MM.1S (cell line): ENCODE results near the gene CFAP58.

Experiments
- DNase-seq: peaks from one replicate; pipeline ENCODE4 v3.0.0-alpha.2; 2015
- H2AFZ ChIP-seq: fragments of 300-600 bp; sonication (generic); 2 replicates; pipeline ENCODE4 v1.6.0; 2016; ENCODE audit warnings: antibody characterized with exemption, low read length
- H3F3A ChIP-seq: fragments of 300-600 bp; sonication (generic); 2 replicates; pipeline ENCODE4 v1.6.1; 2016; ENCODE audit warnings: mild to moderate bottlenecking, antibody characterized with exemption, low read length, moderate library complexity, mixed read lengths; ENCODE audit not compliant: insufficient read depth
- H3K27ac ChIP-seq: fragments of 300-600 bp; sonication (generic); 2 replicates; pipeline ENCODE4 v1.5.1; 2016; ENCODE audit warnings: mild to moderate bottlenecking, low read length
- H3K27me3 ChIP-seq: fragments of 300-600 bp; sonication (generic); replicated peaks from 2 replicates; pipeline ENCODE4 v1.6.0; 2016; ENCODE audit warnings: low read length; ENCODE audit not compliant: insufficient read depth
- H3K36me3 ChIP-seq: fragments of 300-600 bp; sonication (generic); replicated peaks from 2 replicates; pipeline ENCODE4 v1.6.1; 2016; ENCODE audit warnings: mild to moderate bottlenecking, low read length, mixed read lengths; ENCODE audit not compliant: insufficient read depth
- H3K4me1 ChIP-seq: fragments of 300-600 bp; sonication (generic); 2 replicates; pipeline ENCODE4 v1.6.1; 2016; ENCODE audit warnings: low read length, mixed read lengths
- H3K4me2 ChIP-seq: fragments of 300-600 bp; sonication (generic); 2 replicates; pipeline ENCODE4 v1.6.0; 2016; ENCODE audit warnings: low read depth, low read length
- H3K4me3 ChIP-seq: fragments of 300-600 bp; sonication (generic); 2 replicates; pipeline ENCODE4 v1.5.1; 2016; ENCODE audit warnings: low read length, mixed read lengths
- H3K79me2 ChIP-seq: fragments of 300-600 bp; sonication (generic); 2 replicates; pipeline ENCODE4 v1.6.1; 2016; ENCODE audit warnings: mixed run types, low read length, mixed read lengths
- H3K9ac ChIP-seq: fragments of 300-600 bp; sonication (generic); 2 replicates; pipeline ENCODE4 v1.6.1; 2016; ENCODE audit warnings: low read length, mixed read lengths
- H3K9me2 ChIP-seq: fragments of 300-600 bp; sonication (generic); replicated peaks from 2 replicates; pipeline ENCODE4 v1.6.1; 2016; ENCODE audit warnings: mild to moderate bottlenecking, low read length, mixed read lengths; ENCODE audit not compliant: insufficient read depth
- H3K9me3 ChIP-seq: fragments of 300-600 bp; sonication (generic); replicated peaks from 2 replicates; pipeline ENCODE4 v1.6.1; 2016; ENCODE audit warnings: mild to moderate bottlenecking, low read length, mixed read lengths; ENCODE audit not compliant: insufficient read depth
- H4K20me1 ChIP-seq: fragments of 300-600 bp; sonication (generic); 2 replicates; pipeline ENCODE4 v1.6.1; 2016; ENCODE audit warnings: mild to moderate bottlenecking, low read length, moderate library complexity, mixed read lengths; ENCODE audit not compliant: insufficient read depth
- EZH2 ChIP-seq: fragments of 300-600 bp; sonication (generic); optimal IDR thresholded peaks from 2 replicates; pipeline ENCODE3; 2017; ENCODE audit warnings: low read depth, mild to moderate bottlenecking, antibody characterized with exemption, low read length, mixed read lengths
- EZH2phosphoT487 ChIP-seq: fragments of 300-600 bp; sonication (generic); IDR thresholded peaks from 2 replicates; pipeline ENCODE4 v1.6.1; 2018; ENCODE audit warnings: antibody characterized with exemption, low read length
- TF ChIP-seq, protein P1 (sequence below): fragments of 300-600 bp; sonication (generic); IDR thresholded peaks from 2 replicates; pipeline ENCODE4 v1.5.1; 2016; ENCODE audit warnings: antibody characterized with exemption, low read length, mixed read lengths

The CFAP58 gene

DNA sequence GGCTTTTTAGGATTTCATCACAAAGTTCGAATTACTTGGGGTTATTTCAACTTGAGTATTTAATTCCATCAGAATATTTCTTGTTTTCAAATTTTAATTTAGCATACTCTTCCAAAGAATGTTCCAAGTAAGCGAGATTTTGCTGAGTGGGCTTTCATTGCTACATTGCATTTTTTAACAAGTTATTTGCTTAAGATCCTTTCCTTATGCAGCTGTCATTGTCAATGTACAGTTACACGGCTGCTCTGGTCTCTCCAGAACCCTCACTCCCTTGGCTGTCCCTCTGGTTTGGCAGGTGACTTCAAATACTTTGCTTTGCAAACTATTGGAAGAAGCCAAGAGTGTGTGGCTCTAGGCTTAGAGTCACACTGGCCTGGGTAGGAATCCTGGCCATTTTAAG, 80.0 kb downstream of the CFAP58 start:
- H3K27ac ChIP-seq, result no peak overlapping the region
- H3K9me3 ChIP-seq, result no peaks in the 10 kb centered on the region
- no peak overlapping the region for H3K4me2 ChIP-seq
- TF ChIP-seq EZH2phosphoT487, result no peak
- no peak for TF ChIP-seq EZH2
- TF ChIP-seq, protein P1, sequence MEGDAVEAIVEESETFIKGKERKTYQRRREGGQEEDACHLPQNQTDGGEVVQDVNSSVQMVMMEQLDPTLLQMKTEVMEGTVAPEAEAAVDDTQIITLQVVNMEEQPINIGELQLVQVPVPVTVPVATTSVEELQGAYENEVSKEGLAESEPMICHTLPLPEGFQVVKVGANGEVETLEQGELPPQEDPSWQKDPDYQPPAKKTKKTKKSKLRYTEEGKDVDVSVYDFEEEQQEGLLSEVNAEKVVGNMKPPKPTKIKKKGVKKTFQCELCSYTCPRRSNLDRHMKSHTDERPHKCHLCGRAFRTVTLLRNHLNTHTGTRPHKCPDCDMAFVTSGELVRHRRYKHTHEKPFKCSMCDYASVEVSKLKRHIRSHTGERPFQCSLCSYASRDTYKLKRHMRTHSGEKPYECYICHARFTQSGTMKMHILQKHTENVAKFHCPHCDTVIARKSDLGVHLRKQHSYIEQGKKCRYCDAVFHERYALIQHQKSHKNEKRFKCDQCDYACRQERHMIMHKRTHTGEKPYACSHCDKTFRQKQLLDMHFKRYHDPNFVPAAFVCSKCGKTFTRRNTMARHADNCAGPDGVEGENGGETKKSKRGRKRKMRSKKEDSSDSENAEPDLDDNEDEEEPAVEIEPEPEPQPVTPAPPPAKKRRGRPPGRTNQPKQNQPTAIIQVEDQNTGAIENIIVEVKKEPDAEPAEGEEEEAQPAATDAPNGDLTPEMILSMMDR, result no peak
- no peaks in the 10 kb centered on the region for H3K4me1 ChIP-seq
- H3K9me2 ChIP-seq, result no peaks in the 10 kb centered on the region
- no peaks in the 10 kb centered on the region for H3K36me3 ChIP-seq
- H3K9ac ChIP-seq, result no peak overlapping the region
- no peaks in the 10 kb centered on the region for H4K20me1 ChIP-seq
- H3K4me3 ChIP-seq, result no peak overlapping the region
- H3K27me3 ChIP-seq, result no peaks in the 10 kb centered on the region
- no peak overlapping the region for H2AFZ ChIP-seq
- no peaks in the 10 kb centered on the region for H3K79me2 ChIP-seq
- DNase-seq, result no peak
- H3F3A ChIP-seq, result no peaks in the 10 kb centered on the region

DNA sequence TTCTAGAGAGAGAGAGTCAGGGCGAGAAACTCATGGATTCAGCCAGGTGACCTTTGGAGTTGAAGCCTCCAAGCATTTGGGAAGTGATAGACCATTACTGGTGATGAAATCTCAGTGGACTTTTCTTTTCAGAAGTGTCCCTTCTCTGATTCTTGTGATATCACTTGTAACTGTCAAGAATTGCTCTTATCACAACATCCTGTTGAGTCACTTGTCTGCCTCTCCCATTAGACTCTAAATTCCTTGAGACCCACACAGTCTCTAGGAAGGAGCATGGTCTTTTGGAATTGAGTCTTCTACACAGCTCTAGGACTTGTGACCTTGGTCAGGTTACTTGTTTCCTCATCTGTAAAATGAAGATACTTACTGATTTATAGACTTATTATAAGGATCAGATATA, 81.0 kb downstream of the CFAP58 start:
- H3K9me2 ChIP-seq, result no peaks in the 10 kb centered on the region
- no peak overlapping the region for H2AFZ ChIP-seq
- H4K20me1 ChIP-seq, result no peaks in the 10 kb centered on the region
- no peak overlapping the region for H3K4me3 ChIP-seq
- H3K9ac ChIP-seq, result no peak overlapping the region
- no peak overlapping the region for H3K27ac ChIP-seq
- no peak for DNase-seq
- TF ChIP-seq EZH2phosphoT487 (no peak), EZH2 (no peak)
- TF ChIP-seq, protein P1, result no peak
- no peaks in the 10 kb centered on the region for H3F3A ChIP-seq
- no peaks in the 10 kb centered on the region for H3K4me1 ChIP-seq
- no peaks in the 10 kb centered on the region for H3K9me3 ChIP-seq
- no peaks in the 10 kb centered on the region for H3K27me3 ChIP-seq
- no peaks in the 10 kb centered on the region for H3K36me3 ChIP-seq
- no peaks in the 10 kb centered on the region for H3K79me2 ChIP-seq
- no peak overlapping the region for H3K4me2 ChIP-seq

DNA sequence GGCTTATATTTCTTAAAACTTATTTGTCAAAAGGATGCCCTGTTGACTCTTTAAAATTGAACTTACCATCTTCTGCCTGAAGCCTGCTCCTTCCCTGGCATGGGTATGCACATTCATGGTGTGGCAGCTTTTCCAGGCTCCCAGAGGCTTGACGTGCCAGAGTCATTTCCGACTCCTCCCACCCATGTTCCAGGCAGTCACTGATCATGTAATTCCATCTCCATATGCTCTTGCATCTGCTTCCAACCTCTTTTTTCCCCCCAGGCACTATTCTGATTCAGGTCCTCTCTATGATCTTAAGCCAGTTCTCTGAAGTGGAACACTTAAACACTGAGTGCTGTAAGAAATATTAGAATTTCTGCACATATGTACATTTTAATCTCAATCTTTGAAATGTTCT, 82.2 kb downstream of the CFAP58 start:
- Histone ChIP-seq H3K4me1 (no peaks in the 10 kb centered on the region), H3K4me3 (no peak overlapping the region), H4K20me1 (no peaks in the 10 kb centered on the region), H3K9ac (no peak overlapping the region), H3K9me2 (no peaks in the 10 kb centered on the region), H3K27ac (no peak overlapping the region), H3K36me3 (no peaks in the 10 kb centered on the region), H3K27me3 (no peaks in the 10 kb centered on the region), H3K9me3 (no peaks in the 10 kb centered on the region), H2AFZ (no peak overlapping the region), H3K79me2 (no peaks in the 10 kb centered on the region), H3K4me2 (no peak overlapping the region), H3F3A (no peaks in the 10 kb centered on the region)
- TF ChIP-seq EZH2, result no peak
- TF ChIP-seq, protein P1, result no peak
- DNase-seq, result no peak

DNA sequence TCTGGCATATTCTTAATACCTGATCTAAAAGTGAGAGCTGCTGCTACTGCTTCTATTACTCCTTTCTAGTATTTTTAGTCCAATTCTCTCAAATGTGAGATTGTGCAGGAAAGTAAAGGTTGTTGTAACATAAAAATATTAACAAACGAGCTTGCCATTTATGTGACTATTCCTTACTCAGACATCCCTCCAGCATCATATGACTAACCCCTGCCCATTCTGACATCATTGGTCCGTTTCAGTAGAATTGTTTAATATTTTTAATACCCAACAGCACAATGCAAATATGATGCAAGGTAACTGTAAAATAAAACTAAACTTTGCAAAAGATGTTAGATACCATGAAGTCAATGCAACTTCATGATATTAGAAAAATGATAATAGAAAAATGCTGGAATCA, 83.6 kb downstream of the CFAP58 start:
- Histone ChIP-seq H3K9ac (no peak overlapping the region), H3K4me1 (no peaks in the 10 kb centered on the region), H3K4me2 (no peak overlapping the region), H3K9me2 (no peaks in the 10 kb centered on the region), H4K20me1 (no peaks in the 10 kb centered on the region), H3K4me3 (no peak overlapping the region), H3K9me3 (no peaks in the 10 kb centered on the region), H3K27ac (no peak overlapping the region), H3F3A (no peaks in the 10 kb centered on the region), H3K36me3 (no peaks in the 10 kb centered on the region), H3K27me3 (no peaks in the 10 kb centered on the region), H3K79me2 (no peaks in the 10 kb centered on the region), H2AFZ (no peak overlapping the region)
- no peak for DNase-seq
- TF ChIP-seq EZH2phosphoT487, result no peak
- TF ChIP-seq EZH2, result no peak
- TF ChIP-seq, protein P1, result no peak
